Breast epithelium (tissue), 4 donors: ENCODE measurements around the gene SMIM24. TPM values are rescaled to one million over a fixed set of nuclear protein-coding genes. Genes with fewer than 3 reads are reported as not detected.

ENCODE experiments used
- DNase-seq, 2 donors: peaks; one replicate each; pipeline ENCODE4 v3.0.0-alpha.2; 2019; ENCODE audit warnings: low spot score in 2 of 2
- H3K27ac ChIP-seq, 2 donors: fragments of 200-600 bp; sonication (generic) in 1 of 2; one replicate each; pipeline ENCODE4 v1.5.1; 2016 to 2019; ENCODE audit warnings: mild to moderate bottlenecking in 1 of 2
- H3K27me3 ChIP-seq, 2 donors: fragments of 200-600 bp; sonication (generic) in 1 of 2; one replicate each; pipeline versions ENCODE4 v1.5.1 to v1.6.0; 2017 to 2019; ENCODE audit warnings: control low read depth in 1 of 2, mild to moderate bottlenecking in 1 of 2
- H3K36me3 ChIP-seq: fragments of 200-600 bp; one replicate; pipeline ENCODE4 v1.5.1; 2019
- H3K4me1 ChIP-seq, 2 donors: fragments of 200-600 bp; sonication (generic); one replicate each; pipeline ENCODE4 v1.5.1; 2016 to 2019; ENCODE audit warnings: control low read depth in 1 of 2
- H3K4me3 ChIP-seq, 3 donors: fragments of 200-600 bp; sonication (generic); 1 replicate in 2 of 3; 2 replicates in 1 of 3; pipeline ENCODE4 v1.5.1; 2016 to 2019; ENCODE audit warnings: mild to moderate bottlenecking in 3 of 3, moderate library complexity in 2 of 3
- H3K9me3 ChIP-seq, 2 donors: fragments of 200-600 bp; sonication (generic) in 1 of 2; one replicate each; pipeline ENCODE4 v1.5.1; 2016 to 2019; ENCODE audit warnings: control low read depth in 1 of 2
- CTCF ChIP-seq, 3 donors: fragments of 450-650 bp; IDR thresholded peaks; one replicate each; pipeline ENCODE4 v1.5.1; 2016 to 2017; ENCODE audit warnings: antibody characterized with exemption in 3 of 3, mild to moderate bottlenecking in 3 of 3, moderate library complexity in 3 of 3
- POLR2A ChIP-seq: fragments of 450-650 bp; IDR thresholded peaks from one replicate; pipeline ENCODE4 v1.6.1; 2016; ENCODE audit warnings: antibody characterized with exemption, mild to moderate bottlenecking, moderate library complexity
- POLR2AphosphoS5 ChIP-seq, 3 donors: sonication (generic); formaldehyde crosslinking; IDR thresholded peaks; one replicate each; pipeline ENCODE4 v1.6.1; 2017; ENCODE audit warnings: antibody characterized with exemption in 3 of 3
- intact Hi-C: fragments of 100-400 bp; cut with DNase I; formaldehyde crosslinking; loops from one replicate; pipeline ENCODE4 v1.15.1; 2023; ENCODE audit warnings: low total_unique reads
- total RNA-seq, 3 donors: library from RNA; depleted of rRNA; stranded (reverse); fragments of >200 nt; gene quantifications; one replicate each; pipeline ENCODE4 v1.1.0, GENCODE V29; 2016

The SMIM24 gene
- total RNA-seq, 3 donors from 2014 or later: 2.0 to 6.7 TPM; not detected in 1

GRCh38 chr19:3496392-3497273 is 16.3 kb upstream of the SMIM24 start:
- intact Hi-C loops: no loop called here
- H3K9me3 ChIP-seq: no peaks in the 10 kb centered on the region
- DNase-seq: no peak
- H3K27ac ChIP-seq: no peak overlapping the region
- H3K27me3 ChIP-seq: no peaks in the 10 kb centered on the region
- TF ChIP-seq POLR2A: no peak
- TF ChIP-seq CTCF (IDR thresholded peaks at IDR 0.05): no peak
- no peak for TF ChIP-seq POLR2AphosphoS5 (IDR thresholded peaks at IDR 0.05)
- no peak overlapping the region for H3K4me3 ChIP-seq
- no peaks in the 10 kb centered on the region for H3K36me3 ChIP-seq
- peaks cover 5 to 6% of the 10 kb centered on the region in 2 donors for H3K4me1 ChIP-seq

GRCh38 chr19:3494559-3494958 is 14.2 kb upstream of the SMIM24 start:
- peak in 1 of 2 donors; percentile 66 for DNase-seq
- Histone ChIP-seq H3K4me3 (no peak overlapping the region), H3K27me3 (no peaks in the 10 kb centered on the region), H3K36me3 (no peaks in the 10 kb centered on the region), H3K4me1 (peaks cover 2 to 4% of the 10 kb centered on the region in 2 donors), H3K27ac (peak overlapping the region in 1 of 2 donors; percentile 25), H3K9me3 (no peaks in the 10 kb centered on the region)
- TF ChIP-seq POLR2AphosphoS5 (IDR thresholded peaks at IDR 0.05) (no peak), POLR2A (no peak), CTCF (IDR thresholded peaks at IDR 0.05) (no peak)
- intact Hi-C loops: no loop called here

- no peaks in the 10 kb centered on the region for H3K9me3 ChIP-seq
- H3K27ac ChIP-seq: peak overlapping the region in 1 of 2 donors; percentile 13
- H3K36me3 ChIP-seq: no peaks in the 10 kb centered on the region
- no peaks in the 10 kb centered on the region for H3K27me3 ChIP-seq
- no peaks in the 10 kb centered on the region for H3K4me1 ChIP-seq
- intact Hi-C loops: no loop called here
- no peak for DNase-seq
- TF ChIP-seq CTCF (IDR thresholded peaks at IDR 0.05) (no peak), POLR2AphosphoS5 (IDR thresholded peaks at IDR 0.05) (no peak), POLR2A (no peak)
- H3K4me3 ChIP-seq: no peak overlapping the region
These were observed 13.7 kb upstream of the SMIM24 start for GRCh38 chr19:3494051-3494450.

- Histone ChIP-seq H3K4me3 (no peak overlapping the region), H3K36me3 (no peaks in the 10 kb centered on the region), H3K27ac (no peak overlapping the region), H3K4me1 (no peaks in the 10 kb centered on the region), H3K9me3 (no peaks in the 10 kb centered on the region), H3K27me3 (no peaks in the 10 kb centered on the region)
- intact Hi-C loops: no loop called here
- TF ChIP-seq CTCF (IDR thresholded peaks at IDR 0.05): no peak
- TF ChIP-seq POLR2AphosphoS5 (IDR thresholded peaks at IDR 0.05): no peak
- no peak for TF ChIP-seq POLR2A
- DNase-seq: no peak
These were observed 13.3 kb upstream of the SMIM24 start for GRCh38 chr19:3493651-3494050.

GRCh38 chr19:3492919-3493318 is 12.6 kb upstream of the SMIM24 start:
- Histone ChIP-seq H3K27ac (no peak overlapping the region), H3K27me3 (no peaks in the 10 kb centered on the region), H3K4me3 (no peak overlapping the region), H3K4me1 (no peaks in the 10 kb centered on the region), H3K36me3 (no peaks in the 10 kb centered on the region), H3K9me3 (no peaks in the 10 kb centered on the region)
- intact Hi-C loops: no loop called here
- TF ChIP-seq CTCF (IDR thresholded peaks at IDR 0.05) (no peak), POLR2AphosphoS5 (IDR thresholded peaks at IDR 0.05) (no peak), POLR2A (no peak)
- no peak for DNase-seq
